Measurements from ENCODE around the gene WLS. TPM values are rescaled to one million over a fixed set of nuclear protein-coding genes. Genes with fewer than 3 reads are reported as not detected.

The WLS gene
- total RNA-seq, 2 donors from 2014 or later: 51.0 to 55.8 TPM

- no peak overlapping the region for H3K4me3 ChIP-seq
- peaks cover 0 to 37% of the 10 kb centered on the region in 2 donors for H3K4me1 ChIP-seq
- no peak for TF ChIP-seq CTCF (IDR thresholded peaks at IDR 0.05)
- no peaks in the 10 kb centered on the region for H3K9me3 ChIP-seq
- no peaks in the 10 kb centered on the region for H3K36me3 ChIP-seq
- no peak for DNase-seq (ENCODE audit: low spot score)
- H3K27me3 ChIP-seq: no peaks in the 10 kb centered on the region
- H3K27ac ChIP-seq: no peak overlapping the region
These were observed 87.5 kb downstream of the WLS start for GRCh38 chr1:68144856-68145255.

GRCh38 chr1:68143633-68144032 lies 88.7 kb downstream of the WLS start:
- H3K27me3 ChIP-seq: no peaks in the 10 kb centered on the region
- no peak overlapping the region for H3K27ac ChIP-seq
- peaks cover 0 to 27% of the 10 kb centered on the region in 2 donors for H3K4me1 ChIP-seq
- no peak for TF ChIP-seq CTCF (IDR thresholded peaks at IDR 0.05)
- H3K9me3 ChIP-seq: no peaks in the 10 kb centered on the region
- H3K4me3 ChIP-seq: no peak overlapping the region
- no peaks in the 10 kb centered on the region for H3K36me3 ChIP-seq
- no peak for DNase-seq (ENCODE audit: low spot score)

DNA sequence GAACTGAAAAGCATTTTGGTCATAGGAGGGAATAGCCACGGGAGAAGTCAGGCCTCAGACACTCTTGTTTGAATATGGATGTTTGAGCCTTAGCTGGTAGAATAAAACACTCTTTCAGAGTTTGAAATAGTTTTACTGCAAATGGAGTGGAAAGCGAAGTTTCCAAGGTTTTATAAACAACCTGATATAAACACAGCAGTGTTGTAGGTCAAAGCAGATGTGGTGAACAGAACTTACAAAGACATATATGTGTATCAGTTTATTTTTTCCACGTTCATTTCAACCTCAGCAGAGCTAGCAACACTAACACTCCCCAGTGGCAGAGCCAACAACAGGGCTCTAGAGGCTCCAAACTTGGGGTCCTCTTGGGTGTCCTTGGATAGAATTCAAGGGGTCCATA lies 89.9 kb downstream of the WLS start:
- peaks cover 3% of the 10 kb centered on the region for H3K36me3 ChIP-seq
- peak overlapping the region; percentile 17 to 57 for H3K27ac ChIP-seq
- DNase-seq (ENCODE audit: low spot score): no peak
- H3K9me3 ChIP-seq: no peaks in the 10 kb centered on the region
- peaks cover 0 to 27% of the 10 kb centered on the region in 2 donors for H3K4me1 ChIP-seq
- no peak for TF ChIP-seq CTCF (IDR thresholded peaks at IDR 0.05)
- no peak overlapping the region for H3K4me3 ChIP-seq
- H3K27me3 ChIP-seq: no peaks in the 10 kb centered on the region

GRCh38 chr1:68142036-68142435 lies 90.3 kb downstream of the WLS start:
- Histone ChIP-seq H3K36me3 (peaks cover 4% of the 10 kb centered on the region), H3K4me1 (peaks cover 0 to 27% of the 10 kb centered on the region in 2 donors), H3K27ac (peak overlapping the region; percentile 17 to 57), H3K4me3 (no peak overlapping the region), H3K27me3 (no peaks in the 10 kb centered on the region), H3K9me3 (no peaks in the 10 kb centered on the region)
- no peak for TF ChIP-seq CTCF (IDR thresholded peaks at IDR 0.05)
- DNase-seq (ENCODE audit: low spot score): no peak

- H3K9me3 ChIP-seq: no peaks in the 10 kb centered on the region
- H3K4me1 ChIP-seq: peaks cover 0 to 27% of the 10 kb centered on the region in 2 donors
- H3K27ac ChIP-seq: peak overlapping the region; percentile 17 to 57
- no peaks in the 10 kb centered on the region for H3K27me3 ChIP-seq
- no peak for TF ChIP-seq CTCF (IDR thresholded peaks at IDR 0.05)
- DNase-seq (ENCODE audit: low spot score): no peak
- no peak overlapping the region for H3K4me3 ChIP-seq
- H3K36me3 ChIP-seq: peaks cover 4% of the 10 kb centered on the region
These were observed 91.0 kb downstream of the WLS start for GRCh38 chr1:68141071-68142021.

All from right atrium auricular region (tissue), 2 donors.